Measurements from ENCODE around the gene NPY1R.

NPY1R gene

GRCh38 chr4:163280703-163281519 lies 51.5 kb downstream of the NPY1R start:
- H3K9ac ChIP-seq: no peak overlapping the region
- no peaks in the 10 kb centered on the region for H3K4me1 ChIP-seq
- no peaks in the 10 kb centered on the region for H3K9me3 ChIP-seq
- no peaks in the 10 kb centered on the region for H3K36me3 ChIP-seq
- no peak overlapping the region for H3K27ac ChIP-seq
- H3K27me3 ChIP-seq: no peaks in the 10 kb centered on the region
- H3K4me3 ChIP-seq: no peak overlapping the region
- no peaks in the 10 kb centered on the region for H4K20me1 ChIP-seq
- no peak overlapping the region for H3K4me2 ChIP-seq
- no peak for TF ChIP-seq Cebpa-rat (IDR thresholded peaks at IDR 0.05)

GRCh38 chr4:163279713-163280112 lies 52.7 kb downstream of the NPY1R start:
- no peaks in the 10 kb centered on the region for H4K20me1 ChIP-seq
- TF ChIP-seq Cebpa-rat (IDR thresholded peaks at IDR 0.05): no peak
- no peaks in the 10 kb centered on the region for H3K36me3 ChIP-seq
- H3K4me2 ChIP-seq: no peak overlapping the region
- no peak overlapping the region for H3K9ac ChIP-seq
- no peaks in the 10 kb centered on the region for H3K4me1 ChIP-seq
- no peaks in the 10 kb centered on the region for H3K27me3 ChIP-seq
- no peaks in the 10 kb centered on the region for H3K9me3 ChIP-seq
- H3K4me3 ChIP-seq: no peak overlapping the region
- no peak overlapping the region for H3K27ac ChIP-seq

GRCh38 chr4:163274861-163275260 lies 57.5 kb downstream of the NPY1R start:
- Histone ChIP-seq H3K9me3 (no peaks in the 10 kb centered on the region), H3K4me3 (no peak overlapping the region), H3K9ac (no peak overlapping the region), H3K27me3 (no peaks in the 10 kb centered on the region), H3K4me1 (no peaks in the 10 kb centered on the region), H3K27ac (no peak overlapping the region), H3K4me2 (no peak overlapping the region), H3K36me3 (no peaks in the 10 kb centered on the region), H4K20me1 (no peaks in the 10 kb centered on the region)
- no peak for TF ChIP-seq Cebpa-rat (IDR thresholded peaks at IDR 0.05)

Measured in BLaER1 (cell line).